Neutrophil (primary cell): ENCODE results near the gene C9orf153.
A peak's percentile ranks its signal among the peaks of the same experiment; 100 is the strongest.

Experiments used
- H3K27ac ChIP-seq: fragments of 200-600 bp; sonication (generic); 2 replicates; pipeline ENCODE4 v1.5.1; 2016; ENCODE audit warnings: mild to moderate bottlenecking, moderate library complexity
- H3K27me3 ChIP-seq: fragments of 200-600 bp; sonication (generic); 2 replicates; pipeline ENCODE4 v1.6.0; 2016; ENCODE audit warnings: mild to moderate bottlenecking
- H3K36me3 ChIP-seq: fragments of 200-600 bp; sonication (generic); 2 replicates; pipeline ENCODE4 v1.5.1; 2017
- H3K4me1 ChIP-seq, 2 experiments: fragments of 200-600 bp in 1 of 2; sonication (generic) in 1 of 2; 1 replicate in 1 of 2; 2 replicates in 1 of 2; pipeline versions ENCODE4 v1.5.1 to v1.6.1; 2013 to 2016; ENCODE audit warnings: low read depth in 1 of 2, low read length in 1 of 2, mild to moderate bottlenecking in 1 of 2, moderate library complexity in 1 of 2; ENCODE audit not compliant: control insufficient read depth in 1 of 2, insufficient read depth in 1 of 2
- H3K4me3 ChIP-seq, 2 experiments: fragments of 200-600 bp in 1 of 2; sonication (generic) in 1 of 2; 1 replicate in 1 of 2; 2 replicates in 1 of 2; pipeline ENCODE4 v1.5.1; 2013 to 2016; ENCODE audit warnings: low read depth in 1 of 2, low read length in 1 of 2, mild to moderate bottlenecking in 1 of 2, moderate library complexity in 1 of 2
- H3K9me3 ChIP-seq: fragments of 200-600 bp; sonication (generic); 2 replicates; pipeline ENCODE4 v1.5.1; 2016
- CTCF ChIP-seq: fragments of 200-600 bp; sonication (generic); IDR thresholded peaks from 2 replicates; pipeline ENCODE4 v1.5.1; 2016; ENCODE audit warnings: antibody characterized with exemption

C9orf153 gene

GRCh38 chr9:86259557-86259956 is at the start of gene C9orf153:
Gene C9orf153 (minus strand): TSS chr9:86259657. CDS start chr9:86229603, 30,054 bp downstream.
- TF ChIP-seq CTCF: no peak
- no peaks in the 10 kb centered on the region for H3K27me3 ChIP-seq

GRCh38 chr9:86308687-86309086 is 49.2 kb upstream of the C9orf153 start:
- peaks cover 100% of the 10 kb centered on the region for H3K36me3 ChIP-seq

More at GRCh38 chr9:86259557-86259956, at the start of gene C9orf153:
- Histone ChIP-seq H3K36me3 (peaks cover 17% of the 10 kb centered on the region), H3K27ac (no peak within 1 kb of the TSS), H3K4me1 (no peaks in the 10 kb centered on the region), H3K4me3 (no peak within 1 kb of the TSS), H3K9me3 (no peaks in the 10 kb centered on the region)

GRCh38 chr9:86304236-86304730 is 44.8 kb upstream of the C9orf153 start:
- no peak for TF ChIP-seq CTCF
- Histone ChIP-seq H3K27ac (no peak overlapping the region), H3K27me3 (no peaks in the 10 kb centered on the region), H3K36me3 (peaks cover 100% of the 10 kb centered on the region), H3K4me1 (no peaks in the 10 kb centered on the region), H3K9me3 (no peaks in the 10 kb centered on the region), H3K4me3 (no peak overlapping the region)

More at GRCh38 chr9:86308687-86309086, 49.2 kb upstream of the C9orf153 start:
- no peak for TF ChIP-seq CTCF
- Histone ChIP-seq H3K27ac (no peak overlapping the region), H3K4me1 (no peaks in the 10 kb centered on the region), H3K9me3 (no peaks in the 10 kb centered on the region), H3K4me3 (no peak overlapping the region), H3K27me3 (no peaks in the 10 kb centered on the region)

- no peak overlapping the region for H3K27ac ChIP-seq
- no peaks in the 10 kb centered on the region for H3K4me1 ChIP-seq
- H3K4me3 ChIP-seq: no peak overlapping the region
- no peaks in the 10 kb centered on the region for H3K9me3 ChIP-seq
- TF ChIP-seq CTCF: no peak
- H3K36me3 ChIP-seq: peaks cover 100% of the 10 kb centered on the region
- H3K27me3 ChIP-seq: no peaks in the 10 kb centered on the region
These were observed 44.0 kb upstream of the C9orf153 start for GRCh38 chr9:86303316-86303975.

- Histone ChIP-seq H3K36me3 (peaks cover 100% of the 10 kb centered on the region), H3K27ac (peak overlapping the region; percentile 15), H3K9me3 (no peaks in the 10 kb centered on the region), H3K4me3 (no peak overlapping the region), H3K4me1 (no peaks in the 10 kb centered on the region), H3K27me3 (no peaks in the 10 kb centered on the region)
- no peak for TF ChIP-seq CTCF
These were observed 42.2 kb upstream of the C9orf153 start for GRCh38 chr9:86301686-86302085.
